ENCODE measurements around the gene GPC2. TPM values are rescaled to one million over a fixed set of nuclear protein-coding genes. Genes with fewer than 3 reads are reported as not detected.
"Not testable (repeated sequence)": the region's sequence is repeated elsewhere in the genome, so short reads cannot be mapped to it uniquely, and the experiment has no call there.

The GPC2 gene
- total and polyA plus RNA-seq, 2 donors (not counting 3 experiments of a cell fraction or from before 2014, with no cell fraction given): 9.2 to 17.5 TPM

GRCh38 chr7:100198266-100198665, 21.1 kb upstream of the GPC2 start:
- H2AFZ ChIP-seq (ENCODE audit: low read depth, low read length): no peak overlapping the region
- no peaks in the 10 kb centered on the region for H3K79me2 ChIP-seq (ENCODE audit: control insufficient read depth, insufficient read depth, low read length)
- no peak overlapping the region for H3K9ac ChIP-seq (replicated peaks; ENCODE audit: extremely low read depth, insufficient read depth, low read length)
- no TSS peak for BruUV-seq (replicated peaks)
- no peaks in the 10 kb centered on the region for H3K9me1 ChIP-seq (replicated peaks; ENCODE audit: control insufficient read depth, extremely low read depth, insufficient read depth, low read length)
- H3K9me3 ChIP-seq (replicated peaks; ENCODE audit: control insufficient read depth, insufficient read depth, low read length): no peaks in the 10 kb centered on the region
- H3K4me3 ChIP-seq (replicated peaks in 1 of 3; ENCODE audit: insufficient read depth in 1 of 3, low read depth in 1 of 3, low read length in 3 of 3): no peak overlapping the region
- TF ChIP-seq CTCF (IDR thresholded peaks at IDR 0.05; ENCODE audit: extremely low read depth in 1 of 2, insufficient read depth in 1 of 2, low read depth in 1 of 2, low read length in 2 of 2) (no peak), EZH2 (IDR thresholded peaks at IDR 0.05; ENCODE audit: borderline replicate concordance, low read depth, low read length, severe bottlenecking) (no peak), GATA2 (IDR thresholded peaks at IDR 0.05; ENCODE audit: insufficient read depth, insufficient read length, low read depth, low read length) (no peak), JUN (IDR thresholded peaks at IDR 0.05; ENCODE audit: borderline replicate concordance, insufficient read depth, insufficient read length, low read depth) (no peak), FOS (IDR thresholded peaks at IDR 0.05; ENCODE audit: borderline replicate concordance, insufficient read depth, low read length) (no peak), MAX (IDR thresholded peaks at IDR 0.05; ENCODE audit: insufficient read depth, insufficient read length) (no peak), POLR2AphosphoS5 (IDR thresholded peaks at IDR 0.05; ENCODE audit: insufficient read depth, low read depth, low read length) (no peak), MYC (IDR thresholded peaks at IDR 0.05; ENCODE audit: low read depth, low read length) (no peak), POLR2A (IDR thresholded peaks at IDR 0.05; ENCODE audit: low read depth, low read length) (no peak)
- DNase-seq (ENCODE audit: low read depth, low spot score) (no peak), FAIRE-seq (no peak)
- H3K4me1 ChIP-seq (ENCODE audit: control insufficient read depth, extremely low read depth, insufficient read depth, low read length): no peaks in the 10 kb centered on the region
- intact Hi-C loops (cut with micrococcal nuclease): no loop called here
- no peak overlapping the region for H3K4me2 ChIP-seq (ENCODE audit: insufficient read depth, low read length)
- POLR2A ChIA-PET: no interaction called here
- no peaks in the 10 kb centered on the region for H3K36me3 ChIP-seq (ENCODE audit: control insufficient read depth in 2 of 2, extremely low read depth in 1 of 2, insufficient read depth in 2 of 2, low read length in 2 of 2)
- no peak overlapping the region for H3K27ac ChIP-seq (ENCODE audit: insufficient read depth, low read depth, low read length)
- peaks cover 9 to 20% of the 10 kb centered on the region in 2 experiments for H3K27me3 ChIP-seq (ENCODE audit: control insufficient read depth in 2 of 2, insufficient read depth in 2 of 2, low read length in 2 of 2)
- no peaks in the 10 kb centered on the region for H4K20me1 ChIP-seq (replicated peaks; ENCODE audit: control insufficient read depth, extremely low read depth, insufficient read depth, low read length)
- dilution Hi-C loops (cut with MboI; ENCODE audit: extremely low pct_ligation_motif_present, low sequenced_read_pairs): no loop called here
- CTCF ChIA-PET: interaction anchor here (1.0 kb wide), 2 partner anchors 8 kb away, joined by 3 read pairs; no protein-coding TSS in a partner anchor

GRCh38 chr7:100195901-100196322, 18.7 kb upstream of the GPC2 start:
- H2AFZ ChIP-seq (ENCODE audit: low read depth, low read length); POLR2A ChIA-PET; CTCF ChIA-PET: not testable (repeated sequence)

More at GRCh38 chr7:100195901-100196322, 18.7 kb upstream of the GPC2 start:
- dilution Hi-C loops (cut with MboI; ENCODE audit: extremely low pct_ligation_motif_present, low sequenced_read_pairs); H3K9me1 ChIP-seq (replicated peaks; ENCODE audit: control insufficient read depth, extremely low read depth, insufficient read depth, low read length); H3K9me3 ChIP-seq (replicated peaks; ENCODE audit: control insufficient read depth, insufficient read depth, low read length); H3K27ac ChIP-seq (ENCODE audit: insufficient read depth, low read depth, low read length); H3K4me2 ChIP-seq (ENCODE audit: insufficient read depth, low read length); H3K79me2 ChIP-seq (ENCODE audit: control insufficient read depth, insufficient read depth, low read length); H4K20me1 ChIP-seq (replicated peaks; ENCODE audit: control insufficient read depth, extremely low read depth, insufficient read depth, low read length); intact Hi-C loops (cut with micrococcal nuclease); DNase-seq (ENCODE audit: low read depth, low spot score); H3K4me3 ChIP-seq (replicated peaks in 1 of 3; ENCODE audit: insufficient read depth in 1 of 3, low read depth in 1 of 3, low read length in 3 of 3); BruUV-seq (replicated peaks); FAIRE-seq; H3K9ac ChIP-seq (replicated peaks; ENCODE audit: extremely low read depth, insufficient read depth, low read length); H3K36me3 ChIP-seq (ENCODE audit: control insufficient read depth in 2 of 2, extremely low read depth in 1 of 2, insufficient read depth in 2 of 2, low read length in 2 of 2); H3K4me1 ChIP-seq (ENCODE audit: control insufficient read depth, extremely low read depth, insufficient read depth, low read length): not testable (repeated sequence)
- peaks cover 6 to 12% of the 10 kb centered on the region in 2 experiments for H3K27me3 ChIP-seq (ENCODE audit: control insufficient read depth in 2 of 2, insufficient read depth in 2 of 2, low read length in 2 of 2)
